ENCODE data around the gene PBX1. TPM values are rescaled to one million over a fixed set of nuclear protein-coding genes. Genes with fewer than 3 reads are reported as not detected.

Gene PBX1
- total RNA-seq, 2 experiments from 2014 or later = not detected

DNA sequence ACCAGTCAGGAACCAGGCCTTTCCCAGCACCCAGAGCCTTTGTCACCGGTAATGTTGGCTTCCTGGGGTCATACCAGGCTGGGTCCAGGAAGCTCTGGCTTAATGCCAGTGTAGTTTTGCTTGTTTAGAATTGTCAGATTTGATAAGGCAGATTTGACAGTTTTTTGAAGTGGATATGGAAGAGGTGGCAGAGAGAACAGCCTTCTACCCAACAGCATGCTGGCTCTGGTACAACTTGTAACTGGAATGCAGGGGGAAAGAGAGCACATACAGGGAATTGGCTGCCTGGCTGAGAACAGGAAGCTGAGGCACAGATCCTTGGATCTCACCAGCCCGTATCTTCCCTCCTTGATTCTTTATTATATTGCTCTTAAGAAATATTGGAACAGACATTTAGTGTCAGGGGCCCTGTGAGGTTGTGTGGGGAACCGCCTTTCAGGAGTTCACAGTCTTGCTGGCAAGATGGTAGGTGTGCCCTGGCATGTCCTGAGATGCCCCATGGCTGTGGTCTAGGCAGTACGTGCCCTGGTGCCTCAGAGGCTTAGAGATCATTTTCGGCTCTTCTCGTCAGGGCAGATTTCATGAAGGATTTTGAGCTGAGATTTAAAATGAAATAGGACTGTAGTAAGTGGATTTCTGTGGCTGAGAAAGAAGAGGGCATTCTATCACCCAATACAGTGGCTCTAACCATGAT lies 227.0 kb downstream of the PBX1 start:
- Mint-ChIP-seq H3K27me3 (ENCODE audit: low read depth) (no peaks in the 10 kb centered on the region), H3K36me3 (ENCODE audit: low read depth) (no peaks in the 10 kb centered on the region), H3K27ac (no peak overlapping the region), H3K4me1 (ENCODE audit: low read depth) (no peaks in the 10 kb centered on the region), H3K4me3 (no peak overlapping the region), H3K9me3 (ENCODE audit: insufficient read depth) (no peaks in the 10 kb centered on the region)
- POLR2A ChIA-PET = no interaction called here
- CTCF ChIA-PET = interaction anchor here (1.9 kb wide), 1 partner anchor 1256 kb away, joined by 7 read pairs; no protein-coding TSS in a partner anchor
- no peak for DNase-seq
- no peak for ATAC-seq

DNA sequence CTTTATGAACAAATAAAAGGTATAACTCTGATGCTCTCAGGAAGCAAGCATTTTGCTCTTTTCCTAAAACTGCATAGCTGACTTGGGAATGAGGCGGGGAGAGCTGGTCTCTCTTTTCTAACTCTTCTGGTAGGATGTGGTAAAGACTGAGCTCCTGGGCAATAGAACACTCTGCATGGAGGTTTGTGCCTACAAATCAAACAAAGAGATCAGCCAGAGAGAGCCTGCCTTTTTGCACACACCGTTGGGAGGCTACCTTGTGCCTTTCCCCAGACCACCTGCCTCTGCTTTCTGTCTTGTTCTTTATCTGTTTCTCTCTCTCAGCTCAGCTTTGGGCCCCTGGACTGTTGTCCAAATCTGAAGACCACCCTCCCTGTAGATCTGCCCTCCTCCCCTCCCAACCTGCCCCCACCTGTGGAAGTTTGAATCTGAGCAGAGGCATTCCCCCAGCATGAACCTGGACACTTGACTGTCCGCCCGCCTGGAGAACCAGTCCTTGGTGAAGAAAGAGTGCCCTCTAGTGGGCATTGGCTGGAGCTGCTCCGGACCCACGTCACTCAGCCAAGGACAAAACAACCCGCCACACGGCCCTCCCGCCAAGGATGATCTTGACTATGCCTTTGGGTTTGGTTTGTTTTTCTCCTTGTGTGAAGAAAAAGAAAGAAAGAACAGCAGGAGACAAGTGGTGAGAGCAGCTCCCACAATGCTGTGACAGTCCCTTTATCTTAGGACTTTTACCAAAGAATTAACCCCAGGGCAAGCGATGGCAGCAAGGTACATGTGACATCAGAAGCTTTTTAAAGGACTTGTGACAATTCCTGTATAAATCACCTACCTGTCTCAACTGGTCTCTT lies 228.2 kb downstream of the PBX1 start:
- H3K9me3 Mint-ChIP-seq (ENCODE audit: insufficient read depth) = no peaks in the 10 kb centered on the region
- no peak overlapping the region for H3K27ac Mint-ChIP-seq
- no peaks in the 10 kb centered on the region for H3K4me1 Mint-ChIP-seq (ENCODE audit: low read depth)
- H3K36me3 Mint-ChIP-seq (ENCODE audit: low read depth) = no peaks in the 10 kb centered on the region
- peak; percentile 86 for ATAC-seq
- H3K4me3 Mint-ChIP-seq = no peak overlapping the region
- H3K27me3 Mint-ChIP-seq (ENCODE audit: low read depth) = no peaks in the 10 kb centered on the region
- DNase-seq = peak; percentile 69
- POLR2A ChIA-PET = no interaction called here
- CTCF ChIA-PET = interaction anchor here (0.6 to 1.9 kb wide), 16 partner anchors 9 to 1458 kb away, joined by 3 to 7 read pairs (median 4); no protein-coding TSS in a partner anchor

DNA sequence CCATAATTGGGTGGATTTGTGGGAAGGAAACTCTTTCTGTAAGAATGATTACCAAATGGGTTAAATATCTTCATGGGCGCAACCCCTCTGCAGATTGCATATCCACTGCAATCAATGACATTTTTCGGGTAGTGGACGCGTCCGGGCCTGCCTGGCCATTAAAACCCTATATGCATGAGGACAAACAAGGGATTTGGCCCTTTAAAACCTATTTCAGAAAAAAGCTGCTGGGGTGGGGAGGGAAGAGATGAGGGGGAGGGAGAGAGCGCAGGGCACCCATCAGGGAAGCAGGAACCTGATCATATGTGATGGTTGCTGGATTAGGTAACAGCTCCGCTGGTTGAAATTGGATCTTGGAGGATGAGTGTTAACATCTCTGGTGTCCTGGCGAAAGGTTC lies 228.8 kb downstream of the PBX1 start:
- DNase-seq (no peak), ATAC-seq (no peak)
- ChIA-PET CTCF (interaction anchor here (0.7 to 1.9 kb wide), 15 partner anchors 8 to 1459 kb away, joined by 3 to 7 read pairs (median 4); no protein-coding TSS in a partner anchor), POLR2A (no interaction called here)
- Mint-ChIP-seq H3K9me3 (ENCODE audit: insufficient read depth) (no peaks in the 10 kb centered on the region), H3K4me3 (no peak overlapping the region), H3K27ac (no peak overlapping the region), H3K36me3 (ENCODE audit: low read depth) (no peaks in the 10 kb centered on the region), H3K27me3 (ENCODE audit: low read depth) (no peaks in the 10 kb centered on the region), H3K4me1 (ENCODE audit: low read depth) (no peaks in the 10 kb centered on the region)

DNA sequence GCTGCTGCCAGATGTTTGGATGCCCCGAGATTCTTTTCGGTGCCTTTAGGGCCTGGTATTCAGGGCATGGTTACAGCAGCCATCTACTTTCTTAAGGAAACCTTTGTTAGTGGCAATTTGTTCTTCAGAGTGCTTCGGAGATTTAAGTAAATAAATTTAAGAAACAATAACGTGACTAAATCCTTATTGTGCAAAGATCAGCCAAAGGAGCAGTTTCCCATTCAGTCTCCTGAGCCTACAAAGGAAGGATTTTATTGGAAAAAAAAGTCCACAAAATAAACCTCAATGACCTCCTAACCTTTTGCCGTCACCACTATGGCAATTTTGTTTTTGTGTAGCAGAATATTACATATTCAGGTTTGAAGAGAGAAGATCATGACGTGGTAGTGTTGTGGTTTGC lies 231.1 kb downstream of the PBX1 start:
- ChIA-PET POLR2A (interaction anchor here (0.7 kb wide), 1 partner anchor 15 kb away, joined by 3 read pairs; no protein-coding TSS in a partner anchor), CTCF (no interaction called here)
- H3K27ac Mint-ChIP-seq = no peak overlapping the region
- H3K27me3 Mint-ChIP-seq (ENCODE audit: low read depth) = no peaks in the 10 kb centered on the region
- ATAC-seq (no peak), DNase-seq (no peak)
- H3K9me3 Mint-ChIP-seq (ENCODE audit: insufficient read depth) = no peaks in the 10 kb centered on the region
- H3K36me3 Mint-ChIP-seq (ENCODE audit: low read depth) = no peaks in the 10 kb centered on the region
- no peak overlapping the region for H3K4me3 Mint-ChIP-seq
- no peaks in the 10 kb centered on the region for H3K4me1 Mint-ChIP-seq (ENCODE audit: low read depth)

DNA sequence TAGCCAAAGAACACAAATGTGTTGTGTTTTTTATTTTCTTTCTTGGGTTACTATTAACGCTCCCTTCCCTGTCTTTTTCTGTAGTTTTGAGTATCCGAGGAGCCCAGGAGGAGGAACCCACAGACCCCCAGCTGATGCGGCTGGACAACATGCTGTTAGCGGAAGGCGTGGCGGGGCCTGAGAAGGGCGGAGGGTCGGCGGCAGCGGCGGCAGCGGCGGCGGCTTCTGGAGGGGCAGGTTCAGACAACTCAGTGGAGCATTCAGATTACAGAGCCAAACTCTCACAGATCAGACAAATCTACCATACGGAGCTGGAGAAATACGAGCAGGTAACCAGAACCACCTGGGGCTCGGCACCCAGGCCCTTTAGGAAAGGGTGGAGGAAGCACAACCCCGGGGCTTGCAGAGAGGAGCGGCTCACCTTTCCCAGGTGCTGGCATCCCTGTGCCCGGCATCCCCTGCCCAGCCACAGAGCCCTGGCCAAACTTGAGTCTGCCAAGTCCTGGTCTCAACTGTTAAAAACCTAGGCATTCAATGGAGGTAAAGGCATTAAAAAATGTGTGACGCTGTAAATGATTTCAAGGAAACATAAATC lies 233.5 kb downstream of the PBX1 start:
- Mint-ChIP-seq H3K36me3 (ENCODE audit: low read depth) (no peaks in the 10 kb centered on the region), H3K27me3 (ENCODE audit: low read depth) (no peaks in the 10 kb centered on the region), H3K9me3 (ENCODE audit: insufficient read depth) (no peaks in the 10 kb centered on the region), H3K27ac (no peak overlapping the region), H3K4me1 (ENCODE audit: low read depth) (no peaks in the 10 kb centered on the region), H3K4me3 (no peak overlapping the region)
- POLR2A ChIA-PET = no interaction called here
- DNase-seq (no peak), ATAC-seq (no peak)
- CTCF ChIA-PET = no interaction called here

DNA sequence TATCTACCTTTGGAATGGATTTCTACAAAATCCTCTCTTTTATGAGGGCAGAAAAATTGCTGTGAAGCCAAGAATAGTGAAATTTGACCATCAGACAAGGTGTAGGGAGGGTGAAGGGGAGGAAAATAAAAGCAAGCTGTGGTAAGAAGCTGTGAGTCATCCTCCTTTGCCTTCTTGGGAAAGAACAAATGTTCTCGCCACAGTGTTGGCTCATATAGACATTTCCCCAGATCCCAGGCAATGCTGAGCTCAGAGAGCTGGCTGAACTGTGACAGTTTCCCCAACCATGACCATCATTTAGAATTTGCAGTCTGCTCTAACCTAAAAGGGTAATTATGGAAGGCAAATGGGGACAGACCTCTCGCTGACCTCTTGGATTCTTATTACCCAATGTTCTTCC lies 235.4 kb downstream of the PBX1 start:
- no peaks in the 10 kb centered on the region for H3K27me3 Mint-ChIP-seq (ENCODE audit: low read depth)
- H3K27ac Mint-ChIP-seq = no peak overlapping the region
- no peak overlapping the region for H3K4me3 Mint-ChIP-seq
- H3K9me3 Mint-ChIP-seq (ENCODE audit: insufficient read depth) = no peaks in the 10 kb centered on the region
- CTCF ChIA-PET = no interaction called here
- ATAC-seq = no peak
- DNase-seq = no peak
- no peaks in the 10 kb centered on the region for H3K36me3 Mint-ChIP-seq (ENCODE audit: low read depth)
- POLR2A ChIA-PET = no interaction called here
- H3K4me1 Mint-ChIP-seq (ENCODE audit: low read depth) = no peaks in the 10 kb centered on the region

DNA sequence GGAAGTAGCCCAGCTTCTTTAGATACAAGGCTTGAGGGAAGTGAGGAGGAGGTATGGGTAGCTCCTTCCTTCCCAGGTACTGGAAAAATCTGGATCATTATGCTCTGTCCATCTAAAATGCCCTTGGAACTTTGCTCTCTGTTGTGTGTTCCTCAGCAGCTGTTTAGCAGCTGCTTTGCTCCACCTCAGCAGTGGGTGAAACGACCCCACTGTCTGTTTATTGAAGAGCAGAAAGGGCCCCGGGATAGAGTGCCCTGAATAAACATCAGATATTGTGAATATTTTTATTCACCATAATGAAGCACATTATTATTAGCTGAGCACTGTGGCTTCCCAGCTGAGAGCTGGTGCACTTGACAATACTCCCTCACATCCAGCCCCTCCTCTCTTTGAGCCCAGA lies 237.9 kb downstream of the PBX1 start:
- Mint-ChIP-seq H3K4me1 (ENCODE audit: low read depth) (no peaks in the 10 kb centered on the region), H3K4me3 (no peak overlapping the region), H3K9me3 (ENCODE audit: insufficient read depth) (no peaks in the 10 kb centered on the region), H3K36me3 (ENCODE audit: low read depth) (no peaks in the 10 kb centered on the region), H3K27me3 (ENCODE audit: low read depth) (no peaks in the 10 kb centered on the region), H3K27ac (no peak overlapping the region)
- DNase-seq = no peak
- ChIA-PET CTCF (interaction anchor here (1.4 kb wide), 1 partner anchor 9 kb away, joined by 6 read pairs; no protein-coding TSS in a partner anchor), POLR2A (no interaction called here)
- ATAC-seq = no peak

DNA sequence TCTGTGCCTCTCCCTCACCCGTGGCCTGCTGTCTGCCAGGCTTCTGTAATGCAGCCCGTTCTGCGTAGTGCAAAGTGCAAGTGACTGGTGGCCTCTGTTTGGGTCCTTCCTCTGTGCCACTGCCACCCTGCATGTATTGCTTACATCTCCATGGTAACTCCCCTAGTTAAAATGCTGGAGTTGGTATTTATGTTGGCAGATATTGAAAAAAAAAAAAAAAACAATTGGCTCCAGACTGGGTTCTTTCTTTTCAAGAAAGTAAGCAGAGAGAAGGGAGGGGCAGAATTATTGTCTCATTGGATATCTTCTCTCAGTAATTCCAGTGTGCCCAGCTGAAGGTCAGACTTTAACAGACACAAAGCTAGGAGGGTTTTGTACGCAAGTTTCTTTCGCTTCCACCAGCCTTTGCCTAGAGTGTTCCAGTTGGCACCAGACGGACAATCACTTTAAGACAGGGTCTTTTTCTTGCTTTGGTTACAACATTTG lies 242.3 kb downstream of the PBX1 start:
- ATAC-seq = no peak
- CTCF ChIA-PET = no interaction called here
- no peak overlapping the region for H3K4me3 Mint-ChIP-seq

DNA sequence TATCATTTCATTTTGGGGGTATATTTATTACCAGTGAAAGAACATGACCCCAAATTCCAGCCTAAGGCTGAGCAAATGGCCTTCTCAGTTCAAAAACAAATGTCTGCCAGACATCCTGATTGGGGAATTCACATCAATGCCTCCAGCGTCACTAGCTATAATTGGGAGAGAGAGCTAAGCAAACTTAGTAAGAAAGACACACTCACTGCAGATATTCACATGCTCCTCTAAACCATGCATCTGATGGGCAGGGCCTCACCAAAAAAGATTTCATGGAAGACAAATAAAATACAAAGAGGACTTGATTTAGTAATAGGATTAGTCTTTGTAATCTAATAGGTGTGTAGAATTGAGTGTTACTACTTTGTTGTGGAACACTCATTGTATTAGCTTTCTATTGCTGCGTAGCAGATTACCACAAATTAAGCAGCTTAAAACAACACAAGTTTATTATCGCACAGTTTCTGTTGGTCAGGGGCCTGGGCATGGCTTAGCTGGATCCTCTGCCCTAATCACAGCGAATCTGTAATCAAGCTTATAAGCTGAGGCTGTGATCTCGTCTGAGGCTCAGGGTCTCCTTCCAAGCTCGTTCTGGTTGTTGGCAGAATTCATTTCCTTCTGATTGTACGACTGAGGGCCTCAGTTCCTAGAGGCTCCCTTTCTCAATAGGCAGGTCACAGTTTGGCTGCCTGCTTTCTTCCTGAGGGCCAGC lies 243.0 kb downstream of the PBX1 start:
- ATAC-seq = no peak

More for the DNA sequence above, 242.3 kb downstream of the PBX1 start:
- H3K4me1 Mint-ChIP-seq (ENCODE audit: low read depth) = no peaks in the 10 kb centered on the region
- POLR2A ChIA-PET = no interaction called here
- DNase-seq = no peak
- H3K9me3 Mint-ChIP-seq (ENCODE audit: insufficient read depth) = no peaks in the 10 kb centered on the region
- H3K36me3 Mint-ChIP-seq (ENCODE audit: low read depth) = no peaks in the 10 kb centered on the region
- H3K27me3 Mint-ChIP-seq (ENCODE audit: low read depth) = no peaks in the 10 kb centered on the region
- H3K27ac Mint-ChIP-seq = no peak overlapping the region

DNA sequence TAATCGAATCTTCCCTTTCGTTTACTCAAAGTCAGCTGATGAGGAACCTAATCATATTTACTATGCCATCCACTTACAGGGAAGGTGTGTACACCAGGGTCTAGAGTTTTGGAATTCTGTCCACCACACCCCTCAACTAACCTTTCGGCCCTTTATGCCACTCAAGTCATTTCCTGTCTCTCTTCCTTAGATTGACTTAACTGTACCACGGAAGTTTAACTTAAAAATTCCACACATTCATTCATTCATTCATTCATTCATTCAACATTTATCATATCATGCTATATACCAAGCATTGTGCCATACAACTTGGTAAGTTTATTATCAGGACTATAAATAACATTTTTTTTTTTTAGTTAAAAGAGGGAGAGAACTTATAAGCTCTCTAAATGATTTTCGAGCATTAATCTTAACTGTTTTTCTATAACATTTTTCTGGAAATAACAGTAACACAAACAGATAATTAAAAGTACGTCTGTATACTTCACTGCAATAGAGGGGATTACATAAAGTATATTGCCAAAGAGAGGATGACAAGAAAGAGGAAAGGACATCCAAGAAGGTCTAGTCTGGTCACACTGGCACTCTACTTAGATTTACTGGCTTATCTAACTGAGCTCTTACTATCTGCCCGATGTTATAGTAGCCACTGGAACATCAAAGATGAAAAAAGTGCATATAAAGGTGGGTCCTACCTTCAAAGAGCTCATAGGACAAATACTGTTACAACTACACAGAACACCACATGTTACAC lies 243.7 kb downstream of the PBX1 start:
- H3K4me1 Mint-ChIP-seq (ENCODE audit: low read depth) = no peaks in the 10 kb centered on the region
- CTCF ChIA-PET = interaction anchor here (1.3 kb wide), 1 partner anchor 15 kb away, joined by 4 read pairs; no protein-coding TSS in a partner anchor
- DNase-seq (no peak), ATAC-seq (no peak)
- no peaks in the 10 kb centered on the region for H3K27me3 Mint-ChIP-seq (ENCODE audit: low read depth)
- no peaks in the 10 kb centered on the region for H3K9me3 Mint-ChIP-seq (ENCODE audit: insufficient read depth)
- POLR2A ChIA-PET = no interaction called here
- H3K36me3 Mint-ChIP-seq (ENCODE audit: low read depth) = no peaks in the 10 kb centered on the region
- no peak overlapping the region for H3K4me3 Mint-ChIP-seq
- H3K27ac Mint-ChIP-seq = no peak overlapping the region

More for the DNA sequence above, 243.0 kb downstream of the PBX1 start:
- POLR2A ChIA-PET = no interaction called here
- no peak overlapping the region for H3K4me3 Mint-ChIP-seq
- no peaks in the 10 kb centered on the region for H3K9me3 Mint-ChIP-seq (ENCODE audit: insufficient read depth)
- DNase-seq = no peak
- CTCF ChIA-PET = interaction anchor here (1.3 kb wide), 1 partner anchor 14 kb away, joined by 4 read pairs; no protein-coding TSS in a partner anchor
- H3K36me3 Mint-ChIP-seq (ENCODE audit: low read depth) = no peaks in the 10 kb centered on the region
- no peaks in the 10 kb centered on the region for H3K4me1 Mint-ChIP-seq (ENCODE audit: low read depth)
- H3K27ac Mint-ChIP-seq = no peak overlapping the region
- H3K27me3 Mint-ChIP-seq (ENCODE audit: low read depth) = no peaks in the 10 kb centered on the region

DNA sequence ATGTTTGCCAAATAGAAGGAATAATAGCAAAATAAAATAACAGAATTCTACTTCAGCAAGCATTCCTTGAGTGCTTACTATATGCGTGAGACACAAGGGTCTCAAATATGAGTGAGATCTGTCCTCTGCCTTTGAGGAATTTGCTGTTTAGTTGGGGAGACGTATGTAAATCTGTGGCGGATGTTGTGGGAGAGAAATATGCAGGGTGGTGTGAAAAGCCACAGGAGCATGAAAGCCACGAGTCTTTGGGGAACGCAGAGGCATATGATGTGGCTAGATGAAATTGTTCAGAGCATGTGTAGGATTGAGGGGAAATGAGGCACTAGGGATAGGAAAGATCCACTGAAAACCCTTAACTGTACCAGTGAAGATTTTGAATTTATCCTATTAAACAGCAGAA lies 244.4 kb downstream of the PBX1 start:
- CTCF ChIA-PET = interaction anchor here (1.3 kb wide), 1 partner anchor 15 kb away, joined by 4 read pairs; no protein-coding TSS in a partner anchor
- H3K4me1 Mint-ChIP-seq (ENCODE audit: low read depth) = no peaks in the 10 kb centered on the region
- no peaks in the 10 kb centered on the region for H3K27me3 Mint-ChIP-seq (ENCODE audit: low read depth)
- H3K27ac Mint-ChIP-seq = no peak overlapping the region
- DNase-seq (no peak), ATAC-seq (no peak)
- no peak overlapping the region for H3K4me3 Mint-ChIP-seq
- POLR2A ChIA-PET = no interaction called here
- H3K36me3 Mint-ChIP-seq (ENCODE audit: low read depth) = no peaks in the 10 kb centered on the region
- no peaks in the 10 kb centered on the region for H3K9me3 Mint-ChIP-seq (ENCODE audit: insufficient read depth)
